SW480 (cell line): ENCODE measurements around the gene MROH2A.

Source experiments
- DNase-seq: peaks from one replicate; pipeline ENCODE4 v3.0.0-alpha.2; 2016; ENCODE audit warnings: low spot score

The MROH2A gene

GRCh38 chr2:233766416-233766815 lies 11.7 kb upstream of the MROH2A start:
- DNase-seq = peak; percentile 78

DNA sequence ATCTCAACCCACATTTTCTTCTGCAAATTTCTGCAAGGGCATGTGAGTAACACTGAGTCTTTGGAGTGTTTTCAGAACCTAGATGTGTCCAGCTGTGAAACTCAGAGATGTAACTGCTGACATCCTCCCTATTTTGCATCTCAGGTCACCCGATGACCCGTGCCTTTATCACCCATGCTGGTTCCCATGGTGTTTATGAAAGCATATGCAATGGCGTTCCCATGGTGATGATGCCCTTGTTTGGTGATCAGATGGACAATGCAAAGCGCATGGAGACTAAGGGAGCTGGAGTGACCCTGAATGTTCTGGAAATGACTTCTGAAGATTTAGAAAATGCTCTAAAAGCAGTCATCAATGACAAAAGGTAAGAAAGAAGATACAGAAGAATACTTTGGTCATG lies 10.1 kb upstream of the MROH2A start:
- no peak for DNase-seq

DNA sequence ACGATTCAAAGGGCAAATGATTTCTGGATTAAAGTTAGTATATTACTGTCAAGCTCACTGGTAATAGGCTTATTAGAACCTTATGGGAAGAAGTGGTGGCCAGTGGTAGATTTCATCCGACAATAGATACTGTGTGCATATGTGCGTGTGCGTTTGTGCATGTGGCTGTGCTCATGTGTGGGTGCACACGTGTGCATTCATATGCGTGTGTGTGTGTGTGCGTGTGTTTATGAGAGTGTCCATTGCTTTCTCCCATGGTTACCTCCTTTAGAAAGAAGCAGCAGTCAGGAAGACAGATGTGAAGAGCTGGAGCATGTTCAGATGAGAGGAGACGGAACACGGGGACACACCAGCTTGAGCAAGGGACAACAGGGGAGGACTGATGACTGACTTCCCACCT lies 8.9 kb upstream of the MROH2A start:
- no peak for DNase-seq

DNA sequence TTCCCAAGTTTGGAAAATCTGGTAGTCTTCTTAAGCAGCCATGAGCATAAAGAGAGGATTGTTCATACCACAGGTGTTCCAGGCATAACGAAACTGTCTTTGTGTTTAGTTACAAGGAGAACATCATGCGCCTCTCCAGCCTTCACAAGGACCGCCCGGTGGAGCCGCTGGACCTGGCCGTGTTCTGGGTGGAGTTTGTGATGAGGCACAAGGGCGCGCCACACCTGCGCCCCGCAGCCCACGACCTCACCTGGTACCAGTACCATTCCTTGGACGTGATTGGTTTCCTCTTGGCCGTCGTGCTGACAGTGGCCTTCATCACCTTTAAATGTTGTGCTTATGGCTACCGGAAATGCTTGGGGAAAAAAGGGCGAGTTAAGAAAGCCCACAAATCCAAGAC lies 6.0 kb upstream of the MROH2A start:
- DNase-seq = no peak

GRCh38 chr2:233772583-233772982 lies 5.5 kb upstream of the MROH2A start:
- no peak for DNase-seq

- DNase-seq = no peak
These were observed 4.3 kb upstream of the MROH2A start for GRCh38 chr2:233773854-233774253.

DNA sequence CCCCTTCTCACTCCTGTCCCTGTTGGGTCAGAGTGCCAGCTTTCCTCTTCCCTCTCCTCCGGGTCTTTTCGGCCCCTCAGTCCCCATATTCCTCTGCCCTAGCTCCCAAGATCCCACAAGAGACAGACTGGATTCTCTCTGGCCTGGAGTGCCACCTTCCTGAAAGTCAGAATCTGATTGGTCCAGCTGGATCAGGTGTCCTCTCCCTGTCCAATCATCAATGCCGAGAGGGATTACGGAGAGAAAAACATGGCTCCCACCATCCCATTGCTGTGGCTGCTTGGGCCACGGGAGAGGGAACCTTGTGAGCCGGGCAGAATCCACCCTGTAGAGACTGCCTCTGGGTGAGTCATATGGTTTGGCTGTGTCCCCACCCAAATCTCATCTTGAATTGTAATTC lies 2.7 kb upstream of the MROH2A start:
- DNase-seq = no peak

DNA sequence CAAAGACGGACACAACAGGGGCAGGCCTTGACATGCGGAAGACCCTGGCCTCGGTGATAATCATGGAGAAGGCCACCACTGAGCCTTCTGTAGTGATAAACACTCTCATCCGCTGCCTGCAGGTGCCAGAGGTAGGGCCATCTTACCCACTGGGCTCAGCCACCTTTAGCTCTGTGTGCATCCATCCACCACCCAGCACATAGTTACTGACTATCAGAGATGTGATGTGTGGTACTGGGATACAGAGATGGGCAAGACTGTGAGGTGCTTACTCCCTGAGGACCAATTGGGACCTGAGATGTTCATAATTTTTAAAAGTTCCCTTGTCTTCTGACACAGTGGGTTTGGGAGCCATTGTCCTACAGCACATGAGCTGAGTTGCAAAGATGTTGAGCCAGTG lies 1.6 kb downstream of the MROH2A start:
- no peak for DNase-seq

DNA sequence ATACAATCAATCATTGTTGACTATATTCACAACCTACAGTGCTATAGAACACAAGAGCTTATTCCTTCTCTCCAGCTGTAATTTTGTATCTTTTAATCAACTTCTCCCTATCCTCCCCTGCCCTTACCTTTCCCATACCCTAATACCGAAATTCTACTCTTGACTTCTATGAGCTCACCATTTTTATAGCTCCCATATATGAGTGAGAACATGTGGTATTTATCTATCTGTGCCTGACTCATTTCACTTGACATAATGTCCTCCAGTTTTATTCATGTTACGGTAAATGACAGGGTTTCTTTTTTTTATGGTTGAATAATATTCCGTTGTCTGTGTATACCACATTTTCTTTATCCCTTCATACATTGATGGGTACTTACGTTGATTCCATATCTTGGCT lies 2.6 kb downstream of the MROH2A start:
- DNase-seq = no peak

- DNase-seq = no peak
These were observed 11.4 kb downstream of the MROH2A start for GRCh38 chr2:233789554-233789953.

- DNase-seq = no peak
These were observed 13.2 kb downstream of the MROH2A start for GRCh38 chr2:233791151-233791882.

DNA sequence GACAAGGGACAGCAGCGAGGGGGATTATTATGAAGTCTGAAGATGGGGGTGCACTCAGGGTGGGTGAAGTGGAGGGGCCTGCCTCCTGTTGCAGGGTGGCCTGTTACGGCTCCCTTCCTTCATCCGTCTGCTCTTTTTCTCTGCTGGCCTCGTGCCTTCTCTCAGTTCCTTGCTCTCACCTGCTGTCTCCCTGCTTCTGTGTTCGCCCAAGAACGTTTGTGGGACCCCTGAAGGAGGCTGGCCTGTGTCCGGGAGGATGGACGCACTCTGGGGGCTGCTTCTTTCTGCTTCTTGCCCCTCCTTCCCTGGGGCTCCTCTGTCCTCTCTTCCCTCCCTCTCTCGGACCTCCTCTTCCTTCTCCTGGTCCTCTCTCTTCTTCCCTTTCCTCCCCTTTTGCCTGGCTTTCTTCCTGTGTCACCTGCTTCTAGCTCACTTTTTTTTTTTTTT lies 13.8 kb downstream of the MROH2A start:
- no peak for DNase-seq

DNA sequence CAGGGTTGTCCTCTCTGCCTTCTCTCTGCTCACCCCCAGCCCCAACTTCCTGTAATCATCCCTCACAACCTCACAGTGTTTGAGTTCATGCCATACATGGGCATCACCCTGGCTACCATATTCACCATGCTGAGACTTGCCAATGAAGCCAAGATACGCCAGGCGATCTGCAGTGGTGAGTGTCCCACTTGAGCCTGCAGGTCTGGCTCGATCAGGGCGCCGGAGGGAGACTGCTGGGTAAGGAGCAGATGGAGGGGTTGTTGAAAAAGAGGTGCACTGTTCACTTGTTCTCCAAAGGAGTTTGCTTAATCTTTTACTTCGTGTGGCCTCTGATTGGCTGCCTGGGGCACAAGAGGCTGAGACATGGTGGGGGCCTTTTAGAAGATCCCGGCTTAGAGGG lies 14.6 kb downstream of the MROH2A start:
- no peak for DNase-seq

DNA sequence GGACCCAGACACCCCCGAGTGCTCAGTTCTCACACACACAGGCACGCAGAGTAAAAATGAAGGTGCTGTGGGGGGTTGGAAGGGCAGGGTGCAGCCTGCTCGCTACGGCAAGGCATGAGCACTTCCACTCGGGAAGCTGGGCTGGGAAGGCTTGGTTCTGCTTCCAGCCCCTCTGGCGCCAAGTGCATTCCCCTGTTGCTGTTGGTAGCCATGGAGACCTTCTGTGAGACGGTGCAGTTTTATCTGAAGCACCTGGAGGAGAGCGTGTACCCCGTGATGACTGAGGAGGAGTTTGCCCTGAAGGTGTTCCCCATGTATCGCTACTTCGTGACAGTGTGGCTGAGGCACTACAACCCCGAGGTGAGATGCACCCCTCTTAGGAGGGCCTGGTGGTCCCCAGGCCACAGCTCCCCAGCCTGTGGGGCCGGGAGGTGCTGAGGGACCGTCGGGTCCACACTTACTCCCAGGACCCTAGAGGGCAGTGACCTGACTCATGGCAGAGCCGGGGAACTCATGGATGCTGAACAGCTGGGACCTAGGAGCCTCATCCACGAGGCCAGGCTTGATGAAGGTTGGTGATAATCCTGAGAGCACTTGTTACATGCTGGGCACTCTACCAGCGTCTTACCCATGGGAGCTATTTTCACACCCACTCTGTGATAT lies 15.5 kb downstream of the MROH2A start:
- no peak for DNase-seq

GRCh38 chr2:233794128-233794658 lies 16.1 kb downstream of the MROH2A start:
- DNase-seq = no peak

DNA sequence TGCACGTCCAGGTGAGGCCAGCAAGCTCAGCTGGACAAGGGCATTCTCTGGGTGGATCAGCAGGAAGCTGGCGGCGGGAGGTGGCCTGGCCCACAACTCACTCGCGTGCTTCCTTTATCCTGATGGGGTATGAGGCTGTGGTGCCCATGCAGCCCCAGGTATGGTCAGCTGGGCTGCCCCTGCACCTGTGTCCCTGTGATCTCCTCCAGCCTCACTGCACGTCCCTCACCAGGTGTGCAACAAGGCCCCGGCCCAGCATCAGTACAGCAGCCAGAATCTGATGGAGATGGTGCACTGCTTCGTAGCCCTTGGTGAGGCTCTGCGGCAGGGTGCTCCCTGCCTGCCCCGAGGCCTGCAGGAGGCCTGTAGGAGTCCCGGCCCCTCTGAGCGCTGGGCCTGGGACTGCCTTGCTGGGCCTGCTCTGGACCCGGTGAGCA lies 17.6 kb downstream of the MROH2A start:
- DNase-seq = no peak

DNA sequence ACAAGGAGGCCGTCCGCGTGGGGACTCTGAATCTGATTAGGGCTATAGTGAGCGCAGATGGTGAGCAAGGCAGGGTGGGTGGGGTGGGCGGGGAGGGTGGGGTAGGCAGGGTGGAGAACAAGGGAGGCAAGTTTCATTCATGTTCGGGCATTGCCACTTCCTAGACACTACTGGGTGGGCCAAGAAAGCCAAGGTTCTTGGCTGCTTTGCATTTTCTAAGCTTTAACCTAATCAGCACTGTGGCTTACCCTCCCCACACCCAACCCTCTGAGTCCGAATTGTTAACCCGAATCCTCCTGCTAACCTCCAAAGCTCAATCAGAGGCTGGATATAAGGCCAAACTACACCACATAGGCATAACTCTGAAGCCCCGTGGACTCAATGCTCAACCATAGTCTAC lies 18.1 kb downstream of the MROH2A start:
- DNase-seq = no peak

DNA sequence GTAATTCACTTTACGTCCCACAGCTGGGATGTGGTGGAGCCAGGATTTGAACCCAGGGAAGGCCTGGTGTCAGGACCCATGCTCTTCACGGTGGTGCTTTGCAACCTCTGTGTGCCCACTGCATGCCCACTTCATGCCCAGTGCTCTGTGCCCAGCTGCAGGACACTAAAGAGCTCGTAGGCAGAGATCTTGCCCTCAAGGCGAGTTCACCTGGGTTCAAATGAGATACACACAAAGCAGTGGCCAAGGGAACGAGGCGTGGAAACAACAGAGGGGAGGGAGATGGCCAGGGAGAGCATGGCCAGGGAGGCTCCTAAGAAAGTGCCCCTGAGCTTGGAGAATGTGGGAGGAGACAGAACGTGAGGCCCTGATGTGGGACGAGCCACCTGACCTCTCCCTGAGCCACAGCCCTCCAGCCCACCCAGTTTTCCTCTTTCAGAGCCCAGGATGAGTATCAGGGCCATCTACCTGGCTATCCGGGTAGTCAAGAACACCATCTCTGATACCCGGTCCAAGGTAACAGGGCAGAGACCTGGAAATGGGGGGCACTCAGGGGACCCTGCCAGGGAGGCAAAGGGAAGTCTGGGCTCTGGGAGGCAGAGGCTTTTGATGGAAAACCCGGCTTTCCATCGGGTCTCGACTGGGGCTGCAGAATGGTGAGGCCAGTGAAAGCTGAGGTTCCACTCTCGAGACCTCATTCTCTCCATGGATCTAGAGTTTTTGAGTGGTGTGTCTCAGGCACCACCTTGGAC lies 20.4 kb downstream of the MROH2A start:
- no peak for DNase-seq

DNA sequence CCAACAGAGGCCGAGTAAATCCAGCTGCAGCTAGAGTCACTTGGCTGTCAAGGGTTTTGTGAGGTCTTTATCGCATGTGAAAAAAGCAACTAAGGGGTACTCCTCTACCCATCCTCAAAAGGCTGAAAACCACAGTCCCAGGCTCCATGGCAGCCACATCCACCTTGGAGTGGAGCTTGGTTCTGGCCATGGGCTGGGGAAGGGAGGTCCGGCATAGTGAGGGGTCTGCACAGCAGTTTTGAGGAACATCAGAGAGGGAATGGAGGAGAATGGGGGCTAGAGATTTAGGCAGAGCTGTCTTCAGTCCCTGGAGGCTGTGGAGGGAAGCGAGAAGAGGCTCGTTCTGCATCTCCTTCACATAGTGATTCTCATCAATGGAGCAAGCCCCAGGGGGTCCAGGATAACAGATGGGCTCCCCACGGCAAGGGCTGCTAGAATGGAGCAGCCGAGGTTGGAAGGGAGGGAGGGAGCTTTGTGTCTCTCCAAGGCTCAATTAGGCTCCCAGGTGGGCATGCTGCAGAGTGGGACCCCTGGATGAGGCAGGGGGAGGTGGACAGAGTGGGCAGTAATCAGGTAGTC lies 21.0 kb downstream of the MROH2A start:
- DNase-seq = no peak

GRCh38 chr2:233799716-233800115 lies 21.6 kb downstream of the MROH2A start:
- DNase-seq = no peak

DNA sequence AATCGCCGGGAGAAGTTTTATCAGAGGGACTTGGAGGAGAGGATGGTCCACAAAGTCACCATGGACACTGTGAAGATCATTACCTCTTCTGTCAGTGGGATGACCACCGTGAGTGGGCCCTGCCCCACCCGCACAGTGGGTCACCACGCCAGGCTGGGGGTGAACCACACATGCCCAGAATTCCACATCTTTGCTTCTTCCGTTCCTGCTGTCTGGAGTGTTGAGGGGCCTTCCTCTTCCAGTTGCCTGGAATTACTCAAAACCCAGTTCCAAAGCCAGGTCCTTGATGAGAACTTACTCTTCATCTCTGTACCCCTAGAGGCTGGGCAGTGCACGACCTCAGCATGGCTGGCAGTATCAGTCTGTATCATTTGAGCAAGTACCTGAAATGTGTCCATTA lies 22.1 kb downstream of the MROH2A start:
- no peak for DNase-seq

DNA sequence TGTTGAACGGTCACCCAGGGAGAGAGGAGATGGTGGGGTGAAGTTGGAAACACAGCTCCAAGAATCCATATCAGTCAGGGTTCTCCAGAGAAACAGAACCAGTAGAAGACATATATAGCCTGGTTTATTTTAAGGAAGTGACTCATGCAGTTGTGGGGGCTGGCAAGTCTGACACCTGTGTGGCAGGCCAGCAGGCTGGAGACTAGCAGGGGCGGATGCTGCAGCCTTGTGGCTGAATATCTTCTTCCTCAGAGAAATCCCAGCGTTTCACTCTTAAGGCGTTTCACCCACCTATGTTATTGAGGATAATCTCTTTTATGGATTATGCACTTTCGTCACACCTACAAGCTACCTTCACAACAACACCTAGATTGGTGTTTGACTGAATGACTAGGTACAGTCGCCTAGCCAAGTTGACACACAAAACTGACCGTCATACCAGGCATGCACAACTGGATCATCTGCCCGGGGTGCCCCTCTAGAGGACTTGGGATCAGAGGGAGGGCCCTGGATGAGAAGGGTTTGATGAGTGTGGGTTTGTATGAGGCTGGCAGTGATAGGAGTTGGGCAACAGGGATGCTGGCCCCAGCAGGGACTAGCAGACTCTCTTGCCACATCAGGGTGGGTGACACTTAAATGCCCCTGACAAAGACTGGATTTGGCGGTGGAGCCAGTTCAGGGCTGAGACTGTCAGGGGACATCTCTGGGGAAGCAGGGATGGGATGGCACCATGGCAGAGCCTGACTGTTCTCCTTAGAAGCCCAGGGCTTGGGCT lies 23.4 kb downstream of the MROH2A start:
- DNase-seq = peak; percentile 39
